ENCODE results near the gene NOL8.

The NOL8 gene

GRCh38 chr9:92257327-92257726 is 67.8 kb downstream of the NOL8 start:
- no peak for DNase-seq

GRCh38 chr9:92254381-92255337 is 70.5 kb downstream of the NOL8 start:
- no peak for DNase-seq

GRCh38 chr9:92253656-92254055 is 71.5 kb downstream of the NOL8 start:
- no peak for DNase-seq

DNA sequence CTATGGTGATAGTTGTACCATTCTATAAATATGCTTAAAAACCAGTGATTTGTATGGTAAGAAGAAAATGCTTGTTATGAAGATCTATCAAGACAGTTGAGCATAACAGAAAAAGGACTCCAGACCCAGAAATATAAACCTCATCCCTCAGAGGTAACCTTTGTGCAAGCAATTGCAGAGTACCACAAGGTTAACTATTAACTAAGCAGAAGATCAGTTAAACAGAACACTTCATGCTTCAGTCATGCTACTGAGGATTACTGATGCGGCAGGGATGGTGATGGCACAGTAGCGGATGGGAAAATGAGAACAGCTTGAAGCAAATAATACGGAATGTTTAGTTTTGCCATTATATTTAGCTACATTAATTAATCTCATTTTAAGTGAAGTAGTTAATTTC is 77.2 kb downstream of the NOL8 start:
- DNase-seq, result no peak

All from stimulated activated naive CD4-positive, alpha-beta T cell treated with Interleukin-2 at 50 U/mL for 16 hours (primary cell).